Measurements from ENCODE around the gene PDSS1.

DNA sequence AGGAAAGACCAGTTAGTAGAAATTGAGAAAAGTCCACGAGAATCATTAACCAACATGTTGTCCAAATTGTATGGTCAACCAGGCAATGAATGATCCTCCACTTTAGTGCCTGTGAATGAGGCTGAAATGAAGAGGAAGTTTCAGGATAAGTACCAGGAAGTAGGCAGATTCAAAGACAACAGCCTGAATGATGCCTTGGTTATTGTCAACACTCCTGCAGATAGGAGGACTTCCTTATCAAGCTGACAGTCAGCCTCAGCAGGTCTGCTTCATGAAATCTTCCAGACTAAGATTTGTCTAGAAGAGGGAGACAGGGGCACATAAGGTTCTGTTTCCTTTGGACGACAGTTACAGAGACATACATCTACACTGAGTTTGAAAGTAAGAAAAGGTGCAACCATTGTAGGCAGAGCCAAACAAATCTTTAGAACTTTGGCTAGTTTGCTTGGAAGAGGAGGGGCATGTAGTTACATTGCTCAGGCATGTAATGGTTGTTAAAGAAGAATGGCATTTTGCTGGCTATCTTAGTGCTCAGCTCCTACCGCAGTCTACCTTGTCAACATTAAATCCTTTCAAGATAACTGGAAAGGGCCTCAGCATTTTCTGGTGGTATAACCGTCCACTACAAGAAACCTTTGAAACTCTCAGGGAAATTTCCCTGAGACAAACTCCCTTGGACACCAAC is 81.8 kb downstream of the PDSS1 start:
- TF ChIP-seq, protein P1, sequence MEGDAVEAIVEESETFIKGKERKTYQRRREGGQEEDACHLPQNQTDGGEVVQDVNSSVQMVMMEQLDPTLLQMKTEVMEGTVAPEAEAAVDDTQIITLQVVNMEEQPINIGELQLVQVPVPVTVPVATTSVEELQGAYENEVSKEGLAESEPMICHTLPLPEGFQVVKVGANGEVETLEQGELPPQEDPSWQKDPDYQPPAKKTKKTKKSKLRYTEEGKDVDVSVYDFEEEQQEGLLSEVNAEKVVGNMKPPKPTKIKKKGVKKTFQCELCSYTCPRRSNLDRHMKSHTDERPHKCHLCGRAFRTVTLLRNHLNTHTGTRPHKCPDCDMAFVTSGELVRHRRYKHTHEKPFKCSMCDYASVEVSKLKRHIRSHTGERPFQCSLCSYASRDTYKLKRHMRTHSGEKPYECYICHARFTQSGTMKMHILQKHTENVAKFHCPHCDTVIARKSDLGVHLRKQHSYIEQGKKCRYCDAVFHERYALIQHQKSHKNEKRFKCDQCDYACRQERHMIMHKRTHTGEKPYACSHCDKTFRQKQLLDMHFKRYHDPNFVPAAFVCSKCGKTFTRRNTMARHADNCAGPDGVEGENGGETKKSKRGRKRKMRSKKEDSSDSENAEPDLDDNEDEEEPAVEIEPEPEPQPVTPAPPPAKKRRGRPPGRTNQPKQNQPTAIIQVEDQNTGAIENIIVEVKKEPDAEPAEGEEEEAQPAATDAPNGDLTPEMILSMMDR (IDR thresholded peaks at IDR 0.05) = no peak
- no peak for TF ChIP-seq POLR2A (IDR thresholded peaks at IDR 0.05)
